K562 (cell line): Measurements from ENCODE around the gene IDH2. TPM values are rescaled to one million over a fixed set of nuclear protein-coding genes. Genes with fewer than 3 reads are reported as not detected.

ENCODE experiments used
- ATAC-seq: fragments of 200-7000 bp; cut with Tn5 transposase; 3 replicates; pipeline ENCODE4 v1.9.1; 2020; ENCODE audit warnings: moderate library complexity
- BruUV-seq: library from RNA; stranded (reverse); fragments of 400-500 nt; replicated peaks from 2 replicates; lab custom pipeline; 2021; lab: Mats Ljungman, UMichigan
- CTCF ChIA-PET: fragments of 300-600 bp; formaldehyde crosslinking; extraction: SDS; loops from one replicate; lab custom pipeline; 2021; ENCODE audit warnings: low intra/inter-chr PET ratio; lab: Yijun Ruan, JAX
- POLR2A ChIA-PET: fragments of 300-600, 350-650 bp; sonication (Branson Sonifier 250); formaldehyde crosslinking; extraction: SDS; loops from one replicate; lab custom pipeline; 2021; ENCODE audit warnings: antibody characterized with exemption, inconsistent platforms; lab: Yijun Ruan, JAX
- DNase-seq, 4 experiments: peaks; one replicate each; pipeline versions ENCODE4 v3.0.0 to v3.0.0-alpha.2; 2011 to 2018; ENCODE audit warnings: low spot score in 3 of 4, mixed read lengths in 3 of 4; ENCODE audit errors: extremely low read depth in 1 of 4
- FAIRE-seq: peaks from 2 replicates; lab custom pipeline; 2011; peaks lifted over from hg19 to GRCh38; lab: Jason Lieb, UNC
- H2AFZ ChIP-seq: 2 replicates; pipeline ENCODE4 v1.6.0; 2011; ENCODE audit warnings: low read depth, low read length, control low read depth, inconsistent platforms
- H3K27ac ChIP-seq: fragments of 200-600 bp; 3 replicates; pipeline ENCODE4 v1.8.0; 2011; ENCODE audit warnings: low read depth, mild to moderate bottlenecking, control low read depth, inconsistent platforms, low read length, moderate library complexity, mixed read lengths; ENCODE audit errors: extremely low read depth
- H3K27me3 ChIP-seq, 2 experiments: fragments of 300-600 bp in 1 of 2; 2 replicates in 1 of 2; 3 replicates in 1 of 2; pipeline versions ENCODE4 v1.6.0 to v1.8.0; 2011; ENCODE audit warnings: inconsistent platforms in 2 of 2, low read length in 2 of 2, mild to moderate bottlenecking in 1 of 2, mixed read lengths in 1 of 2, moderate library complexity in 1 of 2; ENCODE audit not compliant: control insufficient read depth in 2 of 2, insufficient read depth in 2 of 2
- H3K36me3 ChIP-seq: fragments of 300-600 bp; 3 replicates; pipeline ENCODE4 v1.8.0; 2011; ENCODE audit warnings: mild to moderate bottlenecking, low read length, inconsistent platforms; ENCODE audit not compliant: control insufficient read depth, insufficient read depth
- H3K4me1 ChIP-seq, 2 experiments: fragments of 200-600 bp in 1 of 2; replicated peaks in 1 of 2; 2 replicates in 1 of 2; 3 replicates in 1 of 2; pipeline versions ENCODE4 v1.5.1 to v1.8.0; 2011; ENCODE audit warnings: inconsistent platforms in 2 of 2, low read length in 2 of 2, mild to moderate bottlenecking in 1 of 2, mixed read lengths in 1 of 2, moderate library complexity in 1 of 2; ENCODE audit not compliant: control insufficient read depth in 2 of 2, insufficient read depth in 2 of 2
- H3K4me2 ChIP-seq: 2 replicates; pipeline ENCODE4 v1.6.1; 2011; ENCODE audit warnings: low read length, control low read depth, inconsistent platforms, mixed read lengths; ENCODE audit not compliant: insufficient read depth
- H3K4me3 ChIP-seq: fragments of 200-600 bp; sonication (generic), shearing (Covaris generic); 2 replicates; pipeline ENCODE4 v1.5.1; 2016; ENCODE audit warnings: control low read depth, inconsistent platforms
- H3K79me2 ChIP-seq: fragments of 200-600 bp; 3 replicates; pipeline ENCODE4 v1.8.0; 2011; ENCODE audit warnings: low read length, inconsistent platforms; ENCODE audit not compliant: control insufficient read depth, insufficient read depth
- H3K9ac ChIP-seq, 2 experiments: 2 replicates each; pipeline versions ENCODE4 v1.6.0 to v1.6.1; 2011; ENCODE audit warnings: low read depth in 2 of 2, low read length in 2 of 2, control low read depth in 1 of 2, inconsistent platforms in 1 of 2, mild to moderate bottlenecking in 1 of 2, mixed read lengths in 1 of 2; ENCODE audit not compliant: insufficient read depth in 1 of 2
- H3K9me1 ChIP-seq: one replicate; pipeline ENCODE4 v1.6.0; 2011; ENCODE audit warnings: inconsistent platforms, mild to moderate bottlenecking, low read length, moderate library complexity; ENCODE audit not compliant: control insufficient read depth, insufficient read depth
- H3K9me3 ChIP-seq: replicated peaks from 2 replicates; pipeline ENCODE4 v1.5.1; 2011; ENCODE audit warnings: low read depth, low read length, inconsistent platforms; ENCODE audit not compliant: control insufficient read depth, insufficient read depth
- H4K20me1 ChIP-seq: replicated peaks from 2 replicates; pipeline ENCODE4 v1.6.1; 2011; ENCODE audit warnings: low read length, inconsistent platforms, mixed read lengths; ENCODE audit not compliant: control insufficient read depth, insufficient read depth
- BCOR ChIP-seq: fragments of 450-650 bp; IDR thresholded peaks from 2 replicates; pipeline ENCODE4 v1.6.1; 2016
- CBX1 ChIP-seq: sonication (generic); IDR thresholded peaks from 2 replicates; pipeline ENCODE4 v1.6.1; 2016; ENCODE audit warnings: antibody characterized with exemption, low read depth, mild to moderate bottlenecking
- CC2D1A ChIP-seq: fragments of 450-650 bp; IDR thresholded peaks from 2 replicates; pipeline ENCODE4 v1.6.1; 2017; ENCODE audit warnings: mild to moderate bottlenecking
- RBM25 ChIP-seq: fragments of 200-400 bp; formaldehyde crosslinking; IDR thresholded peaks from 2 replicates; pipeline ENCODE4 v1.6.1; 2018; ENCODE audit warnings: low read length, low read depth, moderate library complexity; ENCODE audit not compliant: severe bottlenecking
- ZNF121 ChIP-seq: sonication (generic); formaldehyde crosslinking; conservative IDR thresholded peaks from 2 replicates; pipeline ENCODE4 v1.8.0; 2022; ENCODE audit warnings: missing genetic modification reagents
- WGBS: fragments of 100-300 bp; shearing (Covaris generic); methylation state at CpG from one replicate; pipeline ENCODE4 v1.1.6; 2016; ENCODE audit warnings: low coverage, mixed read lengths; ENCODE audit not compliant: insufficient coverage; ENCODE audit errors: missing lambda C conversion rate; 5-methylcytosine and 5-hydroxymethylcytosine counted together
- in situ Hi-C: fragments of 300-500 bp; cut with MboI; formaldehyde crosslinking; loops from 4 replicates; pipeline ENCODE4 v1.15.0; 2018; ENCODE audit warnings: inconsistent platforms, mixed read lengths
- intact Hi-C: fragments of 100-400 bp; cut with micrococcal nuclease; formaldehyde crosslinking; loops from 2 replicates; pipeline ENCODE4 v1.14.2; 2022
- polyA plus RNA-seq, 8 experiments: library from polyadenylated mRNA; depleted of rRNA in 4 of 8; stranded (reverse) in 5 of 8; unstranded in 3 of 8; fragments of >200 nt; fragmentation: Nextera tagmentation in 2 of 8; fragmentation: Illumina TruSeq in 1 of 8; extraction: Ambion mirVana in 2 of 8; extraction: Trizol in 1 of 8; gene quantifications; 2 replicates each; pipeline versions ENCODE4 v1.2.1 to v1.2.3, GENCODE V29; 2011 to 2014; ENCODE audit warnings: inconsistent platforms in 1 of 8, missing spikeins in 1 of 8
- total RNA-seq, 7 experiments: library from RNA; depleted of rRNA in 6 of 7; stranded (reverse); fragments of >200 nt in 6 of 7; fragmentation: Illumina TruSeq in 2 of 7; extraction: Trizol in 2 of 7; gene quantifications; 2 replicates each; pipeline versions ENCODE4 v1.2.1 to v1.2.3, GENCODE V29; 2011 to 2021; ENCODE audit warnings: low replicate concordance in 1 of 7
- TF ChIP-seq, protein P1 (sequence below): sonication (generic); formaldehyde crosslinking; IDR thresholded peaks from 2 replicates; pipeline ENCODE4 v1.8.1; 2023; ENCODE audit warnings: mild to moderate bottlenecking, missing genetic modification reagents

IDH2 gene
- total and polyA plus RNA-seq, 9 of the 15 experiments (the other 6 are each of a cell fraction or from before 2014, with no cell fraction given), result 0.70 to 99.9 (median 59.2) TPM

DNA sequence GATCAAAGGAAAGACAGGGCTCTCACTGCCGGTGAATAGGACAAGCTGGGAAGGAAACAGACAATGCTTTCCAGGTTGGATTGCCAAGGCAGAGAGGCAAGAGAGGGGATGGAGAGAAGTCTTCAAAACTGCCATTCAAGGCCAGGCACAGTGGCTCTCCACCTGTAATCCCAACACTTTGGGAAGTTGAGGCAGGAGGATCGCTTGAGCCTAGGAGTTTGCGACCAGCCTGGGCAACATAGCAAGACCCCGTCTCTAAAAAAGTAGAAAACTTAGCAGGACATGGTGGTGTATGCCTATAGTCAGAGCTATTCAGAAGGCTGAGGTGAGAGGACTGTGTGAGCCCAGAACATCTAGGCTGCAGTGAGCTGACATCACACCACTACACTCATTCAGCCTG, 43.5 kb upstream of the IDH2 start:
- ATAC-seq (no peak), DNase-seq (no peak), FAIRE-seq (no peak)
- no peak overlapping the region for H3K27ac ChIP-seq
- WGBS, result 92% methylated on average over 4 of the region's 4 CpGs
- in situ Hi-C loops (no loop called here), intact Hi-C loops (no loop called here)
- no peaks in the 10 kb centered on the region for H3K9me1 ChIP-seq
- TF ChIP-seq CC2D1A, result no peak
- TF ChIP-seq, protein P1, sequence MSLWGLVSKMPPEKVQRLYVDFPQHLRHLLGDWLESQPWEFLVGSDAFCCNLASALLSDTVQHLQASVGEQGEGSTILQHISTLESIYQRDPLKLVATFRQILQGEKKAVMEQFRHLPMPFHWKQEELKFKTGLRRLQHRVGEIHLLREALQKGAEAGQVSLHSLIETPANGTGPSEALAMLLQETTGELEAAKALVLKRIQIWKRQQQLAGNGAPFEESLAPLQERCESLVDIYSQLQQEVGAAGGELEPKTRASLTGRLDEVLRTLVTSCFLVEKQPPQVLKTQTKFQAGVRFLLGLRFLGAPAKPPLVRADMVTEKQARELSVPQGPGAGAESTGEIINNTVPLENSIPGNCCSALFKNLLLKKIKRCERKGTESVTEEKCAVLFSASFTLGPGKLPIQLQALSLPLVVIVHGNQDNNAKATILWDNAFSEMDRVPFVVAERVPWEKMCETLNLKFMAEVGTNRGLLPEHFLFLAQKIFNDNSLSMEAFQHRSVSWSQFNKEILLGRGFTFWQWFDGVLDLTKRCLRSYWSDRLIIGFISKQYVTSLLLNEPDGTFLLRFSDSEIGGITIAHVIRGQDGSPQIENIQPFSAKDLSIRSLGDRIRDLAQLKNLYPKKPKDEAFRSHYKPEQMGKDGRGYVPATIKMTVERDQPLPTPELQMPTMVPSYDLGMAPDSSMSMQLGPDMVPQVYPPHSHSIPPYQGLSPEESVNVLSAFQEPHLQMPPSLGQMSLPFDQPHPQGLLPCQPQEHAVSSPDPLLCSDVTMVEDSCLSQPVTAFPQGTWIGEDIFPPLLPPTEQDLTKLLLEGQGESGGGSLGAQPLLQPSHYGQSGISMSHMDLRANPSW (CRISPR knock-in tag), result no peak
- TF ChIP-seq BCOR, result peak; percentile 20; the same call in 1 of the 2 replicates
- TF ChIP-seq CBX1, result no peak
- peak; percentile 16; the same call in 1 of the 2 replicates for TF ChIP-seq ZNF121
- TF ChIP-seq RBM25, result peak; percentile 17
- H3K4me1 ChIP-seq, result peaks cover 42 to 43% of the 10 kb centered on the region in 2 experiments
- CTCF ChIA-PET, result no interaction called here
- H3K4me2 ChIP-seq, result no peak overlapping the region
- BruUV-seq, result no TSS peak
- no peaks in the 10 kb centered on the region for H3K9me3 ChIP-seq
- no peak overlapping the region for H3K4me3 ChIP-seq
- H3K9ac ChIP-seq, result 0 out of 4 replicates have a peak overlapping the region, but pooled peaks of 1 of the 2 experiments have one; percentile 55
- no peaks in the 10 kb centered on the region for H3K27me3 ChIP-seq
- no peak overlapping the region for H2AFZ ChIP-seq
- POLR2A ChIA-PET, result interaction anchor here (0.7 to 1.0 kb wide), 3 partner anchors 42 to 279 kb away, joined by 3 read pairs; no protein-coding TSS in a partner anchor
- no peaks in the 10 kb centered on the region for H3K36me3 ChIP-seq
- no peaks in the 10 kb centered on the region for H3K79me2 ChIP-seq
- no peaks in the 10 kb centered on the region for H4K20me1 ChIP-seq
